ENCODE results near the gene MAN1C1.
A peak's percentile ranks its signal among the peaks of the same experiment; 100 is the strongest.

Gene MAN1C1

DNA sequence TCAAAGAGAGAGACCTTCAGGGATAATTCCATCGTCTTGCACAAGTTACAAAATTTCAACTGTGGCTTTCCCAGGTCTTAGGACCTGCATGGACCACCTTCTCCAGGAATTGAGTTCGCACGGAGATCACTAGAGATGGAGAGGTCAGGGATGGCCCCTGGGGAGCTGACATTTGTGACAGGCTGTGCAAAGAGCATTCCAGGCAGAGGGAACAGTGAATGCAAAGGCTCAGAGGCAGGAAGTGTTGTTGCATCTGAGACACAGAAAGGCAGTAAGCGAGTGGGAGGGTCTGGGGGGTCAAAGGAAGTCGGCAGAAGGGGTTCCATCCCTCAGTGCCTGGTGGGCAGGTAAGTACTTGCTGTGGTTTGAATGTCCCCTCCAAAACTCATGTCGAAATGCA, 173.9 kb downstream of the MAN1C1 start:
- DNase-seq, result no peak

GRCh38 chr1:25792115-25792514, 175.5 kb downstream of the MAN1C1 start:
- DNase-seq, result no peak

- DNase-seq, result no peak
These were observed 177.1 kb downstream of the MAN1C1 start for GRCh38 chr1:25793585-25794170.

GRCh38 chr1:25794325-25794724, 177.7 kb downstream of the MAN1C1 start:
- DNase-seq, result no peak

- no peak for DNase-seq
These were observed 178.6 kb downstream of the MAN1C1 start for GRCh38 chr1:25795211-25795610.

DNA sequence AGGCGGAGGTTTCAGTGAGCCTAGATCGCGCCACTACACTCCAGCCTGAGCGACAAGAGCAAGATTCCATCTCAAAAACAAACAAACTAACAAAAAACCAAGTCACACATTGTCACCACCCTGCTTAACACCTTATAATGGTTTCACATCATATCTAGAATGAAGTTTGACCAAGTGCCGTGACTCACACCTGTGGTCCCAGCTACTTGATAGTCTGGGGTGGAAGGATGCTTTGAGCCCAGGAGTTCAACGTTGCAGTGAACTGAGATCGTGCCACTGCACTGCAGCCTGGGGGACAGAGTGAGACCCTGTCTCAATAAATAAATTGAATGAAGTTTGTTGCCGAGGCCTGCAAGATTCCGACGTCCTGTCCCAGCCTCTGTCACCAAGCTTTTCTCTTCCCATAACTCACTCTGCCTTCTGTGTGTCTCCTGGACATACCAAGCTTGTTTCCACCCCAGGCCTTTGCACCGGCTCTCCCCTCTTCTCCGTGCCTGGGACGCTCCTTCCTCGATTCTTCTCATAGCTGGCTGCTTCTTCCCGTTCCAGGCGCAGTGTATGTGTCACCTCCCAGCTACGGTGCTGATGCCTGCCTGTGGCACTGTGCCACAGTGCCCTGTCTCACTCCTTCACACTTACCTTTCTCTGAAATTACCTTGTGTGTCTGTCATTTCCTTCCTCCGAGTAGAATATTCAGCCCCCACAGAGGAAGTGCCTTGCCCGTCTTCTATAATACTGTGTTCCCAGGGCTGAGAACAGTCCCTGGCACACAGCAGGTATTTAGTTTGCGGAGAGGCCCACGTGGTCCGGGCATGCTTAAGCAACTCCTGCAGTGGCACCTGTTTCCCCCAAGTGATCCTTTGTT, 179.6 kb downstream of the MAN1C1 start:
- DNase-seq, result no peak

DNA sequence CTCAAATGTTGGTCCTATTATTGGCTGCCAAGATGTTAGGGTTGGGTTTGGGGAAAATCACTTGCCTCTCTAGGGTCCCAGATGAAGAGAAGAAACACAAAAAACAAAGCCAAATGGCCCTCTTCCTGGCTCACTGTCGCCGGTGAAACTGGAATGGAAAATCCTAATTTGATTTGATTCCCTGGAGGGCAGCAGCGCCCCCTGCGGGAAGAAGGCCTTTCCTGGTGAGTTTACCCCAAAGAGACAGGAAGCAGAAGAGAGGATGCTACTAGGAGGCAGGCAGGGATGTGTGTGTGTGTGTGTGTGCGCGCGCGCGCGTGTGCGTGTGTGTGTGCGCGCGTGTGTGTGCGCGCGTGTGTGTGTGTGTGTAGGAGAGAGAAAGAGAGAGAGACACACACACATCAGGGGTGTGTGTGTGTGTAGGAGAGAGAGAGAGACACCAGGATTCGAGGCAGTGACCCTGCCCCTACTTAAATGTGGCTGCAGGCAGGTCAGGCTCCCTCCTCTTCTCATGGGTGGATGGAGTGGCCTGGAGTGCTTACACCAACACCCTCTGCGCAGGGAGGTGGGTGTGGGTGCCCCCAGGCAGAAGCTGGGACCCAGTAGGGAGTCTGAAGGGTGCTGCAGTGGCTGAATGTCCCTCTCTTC, 180.3 kb downstream of the MAN1C1 start:
- peak; percentile 60 for DNase-seq

GRCh38 chr1:25797939-25798338, 181.3 kb downstream of the MAN1C1 start:
- DNase-seq, result no peak

- no peak for DNase-seq
These were observed 182.2 kb downstream of the MAN1C1 start for GRCh38 chr1:25798666-25799351.

DNA sequence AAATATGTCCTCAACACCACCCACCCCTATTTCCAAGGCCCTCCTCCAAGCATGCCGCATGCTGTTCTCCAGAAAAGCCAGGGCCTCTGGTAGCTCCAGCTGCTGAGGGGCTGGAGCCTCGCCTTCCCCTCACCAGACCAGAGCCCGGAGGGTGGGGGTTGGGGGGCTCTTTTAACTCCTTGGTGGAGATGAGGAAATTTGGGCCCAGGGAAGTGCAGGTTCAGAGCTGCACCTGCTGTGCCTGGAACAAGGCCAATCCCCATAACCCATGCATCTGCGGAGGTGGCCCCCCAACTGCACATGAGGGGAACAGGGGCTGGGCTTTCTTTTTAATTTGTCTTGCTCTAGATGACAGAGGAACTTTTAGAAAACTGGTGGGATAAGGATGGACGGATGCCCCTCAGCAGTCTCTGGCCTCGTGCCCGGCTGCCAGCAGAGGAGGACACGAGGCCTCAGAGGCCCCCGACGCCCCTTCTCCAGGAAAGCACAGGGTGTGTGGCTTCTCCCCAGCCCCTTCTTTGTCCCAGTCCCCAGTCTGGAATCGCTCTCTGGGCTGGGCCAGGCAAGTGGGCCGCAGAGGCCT, 182.9 kb downstream of the MAN1C1 start:
- no peak for DNase-seq

- DNase-seq, result no peak
These were observed 183.5 kb downstream of the MAN1C1 start, which contains the start of gene SELENON for GRCh38 chr1:25799935-25800702. Gene SELENON, plus strand, starts transcription at chr1:25800193. Its CDS starts 38 bp downstream, at chr1:25800231.

- no peak for DNase-seq
These were observed 184.2 kb downstream of the MAN1C1 start for GRCh38 chr1:25800703-25801377.

DNA sequence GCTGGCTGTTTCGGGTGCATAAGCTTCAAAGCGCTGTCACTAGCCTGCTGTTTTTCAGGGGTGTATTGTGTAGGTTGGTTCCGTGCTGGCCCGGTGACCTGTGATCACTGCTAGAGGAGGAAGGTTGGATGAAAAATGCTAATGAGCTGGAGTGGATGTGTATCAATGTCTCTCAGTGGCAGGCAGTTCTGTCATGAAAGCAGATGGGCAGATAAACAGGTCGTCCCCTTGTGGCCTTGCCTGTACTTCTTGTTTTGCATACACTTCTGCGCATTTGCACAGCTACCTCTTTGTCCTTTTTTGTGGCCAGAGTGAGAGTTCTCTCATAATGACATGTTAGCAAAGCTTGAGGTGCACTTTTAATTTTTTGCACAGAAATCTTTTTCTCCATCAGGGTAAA, 186.3 kb downstream of the MAN1C1 start:
- DNase-seq, result no peak

DNA sequence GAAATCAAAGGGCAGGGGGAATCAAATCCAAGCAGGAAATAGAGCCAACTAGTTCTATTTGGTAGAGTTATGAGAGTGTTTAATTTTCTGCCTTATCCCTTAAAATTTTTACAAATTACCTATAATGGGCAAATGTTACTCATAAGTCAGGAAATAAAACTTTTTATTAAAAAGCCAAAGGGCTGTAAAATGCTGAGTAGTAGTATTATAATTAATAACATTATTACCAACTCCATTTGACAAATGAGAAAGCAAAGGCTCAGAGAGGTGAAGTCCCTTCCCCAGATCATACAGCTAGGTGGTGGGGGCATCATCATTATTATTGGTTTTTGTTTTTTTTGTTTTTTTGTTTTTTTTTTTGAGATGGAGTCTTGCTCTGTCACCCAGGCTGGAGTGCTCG, 186.8 kb downstream of the MAN1C1 start:
- DNase-seq, result no peak

- no peak for DNase-seq
These were observed 187.8 kb downstream of the MAN1C1 start for GRCh38 chr1:25804244-25804963.

DNA sequence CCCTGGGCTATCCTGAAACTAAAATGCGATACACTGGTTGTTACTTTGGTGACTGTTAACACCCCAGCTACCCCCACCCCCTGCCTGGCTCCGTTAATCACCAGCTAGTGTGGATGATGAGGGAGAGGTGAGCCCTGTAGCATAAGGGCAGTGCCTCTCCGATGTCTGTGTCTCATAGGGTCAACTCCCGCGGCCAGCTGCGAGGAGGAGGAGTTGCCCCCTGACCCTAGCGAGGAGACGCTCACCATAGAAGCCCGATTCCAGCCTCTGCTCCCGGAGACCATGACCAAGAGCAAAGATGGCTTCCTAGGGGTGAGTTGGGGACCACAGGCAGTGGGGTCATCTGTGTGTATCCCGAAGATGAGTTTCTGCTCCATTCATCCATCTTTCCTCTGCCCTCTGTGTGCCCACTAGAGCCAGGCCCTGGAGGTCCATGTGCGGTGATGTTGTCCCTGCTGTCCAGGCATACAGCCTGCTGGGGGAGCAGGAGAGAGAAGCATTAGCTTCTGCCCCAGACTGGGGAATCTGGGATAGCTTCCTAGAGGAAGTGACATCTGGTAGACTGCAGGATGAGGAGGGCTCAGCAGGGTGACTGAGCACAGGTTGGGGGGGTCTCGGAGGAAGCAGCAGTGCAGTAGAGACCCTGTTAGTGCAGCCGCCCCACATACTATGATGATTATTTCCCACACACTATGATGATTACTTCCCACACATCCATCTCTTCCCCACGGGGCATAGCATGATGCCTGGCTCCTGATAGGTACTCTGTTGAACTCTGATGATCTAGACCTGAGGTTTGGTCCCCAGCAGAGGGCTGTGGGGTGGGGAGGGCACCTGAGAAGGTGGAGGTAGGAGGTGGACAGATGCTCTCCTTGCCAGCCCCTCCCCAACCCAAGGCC, 188.6 kb downstream of the MAN1C1 start:
- no peak for DNase-seq

DNA sequence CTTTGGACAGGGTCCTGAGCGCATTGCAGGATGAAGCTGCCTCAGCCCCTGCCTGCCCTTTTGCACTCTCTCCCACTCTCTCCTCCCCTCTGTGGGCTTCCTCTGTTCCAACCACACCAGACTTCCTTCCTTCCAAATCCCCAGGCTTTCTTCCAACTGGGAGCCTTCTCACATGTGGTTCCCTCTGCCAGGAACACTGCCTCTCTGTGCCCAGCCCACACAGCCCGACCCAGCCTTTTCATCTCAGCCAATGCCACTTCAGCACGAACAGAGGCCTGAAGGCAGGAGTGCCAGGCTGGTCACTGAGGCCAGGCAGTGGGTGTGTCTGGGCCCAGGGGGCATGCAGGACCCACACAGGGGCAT, 189.3 kb downstream of the MAN1C1 start:
- DNase-seq, result no peak

- DNase-seq, result no peak
These were observed 189.8 kb downstream of the MAN1C1 start for GRCh38 chr1:25806418-25806817.

- DNase-seq, result no peak
These were observed 191.1 kb downstream of the MAN1C1 start for GRCh38 chr1:25807480-25808390.
